ENCODE results near the gene PLA2G2F.

Gene PLA2G2F

GRCh38 chr1:20138961-20139550, at the start of gene PLA2G2F:
PLA2G2F (plus strand) TSS chr1:20139323; CDS start chr1:20139428, 105 bp downstream.
- ATAC-seq (no peak), DNase-seq (no peak)
- H3K9me3 Mint-ChIP-seq, result no peaks in the 10 kb centered on the region
- no peak within 1 kb of the TSS for H3K4me3 Mint-ChIP-seq
- no peaks in the 10 kb centered on the region for H3K4me1 Mint-ChIP-seq
- peak within 1 kb of the TSS; percentile 53 to 62 for H3K27ac Mint-ChIP-seq
- H3K27me3 Mint-ChIP-seq, result peaks cover 10% of the 10 kb centered on the region

GRCh38 chr1:20089328-20090077, 49.6 kb upstream of the PLA2G2F start:
- no peak overlapping the region for H3K27ac Mint-ChIP-seq
- no peak overlapping the region for H3K4me3 Mint-ChIP-seq
- H3K4me1 Mint-ChIP-seq, result no peaks in the 10 kb centered on the region
- ATAC-seq (no peak), DNase-seq (no peak)
- H3K27me3 Mint-ChIP-seq, result peaks cover 29% of the 10 kb centered on the region
- H3K9me3 Mint-ChIP-seq, result no peaks in the 10 kb centered on the region

- no peak for ATAC-seq
- Mint-ChIP-seq H3K4me1 (no peaks in the 10 kb centered on the region), H3K27ac (no peak overlapping the region), H3K9me3 (no peaks in the 10 kb centered on the region), H3K27me3 (peaks cover 35% of the 10 kb centered on the region), H3K4me3 (no peak overlapping the region)
- DNase-seq, result no peak
Measured at GRCh38 chr1:20090119-20090518, 49.0 kb upstream of the PLA2G2F start.

- Mint-ChIP-seq H3K4me3 (no peak overlapping the region), H3K4me1 (no peaks in the 10 kb centered on the region), H3K27me3 (peaks cover 39% of the 10 kb centered on the region), H3K27ac (no peak overlapping the region), H3K9me3 (no peaks in the 10 kb centered on the region)
- DNase-seq (no peak), ATAC-seq (no peak)
Measured at GRCh38 chr1:20090641-20091040, 48.5 kb upstream of the PLA2G2F start.

GRCh38 chr1:20093303-20093702, 45.8 kb upstream of the PLA2G2F start:
- Mint-ChIP-seq H3K27ac (no peak overlapping the region), H3K27me3 (peaks cover 39% of the 10 kb centered on the region), H3K4me1 (no peaks in the 10 kb centered on the region), H3K9me3 (no peaks in the 10 kb centered on the region), H3K4me3 (no peak overlapping the region)
- ATAC-seq (no peak), DNase-seq (no peak)

- Mint-ChIP-seq H3K27ac (no peak overlapping the region), H3K4me3 (no peak overlapping the region), H3K9me3 (no peaks in the 10 kb centered on the region), H3K27me3 (peaks cover 39% of the 10 kb centered on the region), H3K4me1 (no peaks in the 10 kb centered on the region)
- ATAC-seq (no peak), DNase-seq (no peak)
Measured at GRCh38 chr1:20093940-20094391, 45.2 kb upstream of the PLA2G2F start.

GRCh38 chr1:20095564-20096434, 43.3 kb upstream of the PLA2G2F start:
- no peak overlapping the region for H3K4me3 Mint-ChIP-seq
- ATAC-seq, result no peak
- no peaks in the 10 kb centered on the region for H3K4me1 Mint-ChIP-seq
- no peaks in the 10 kb centered on the region for H3K9me3 Mint-ChIP-seq
- DNase-seq, result no peak
- H3K27ac Mint-ChIP-seq, result no peak overlapping the region
- peaks cover 32% of the 10 kb centered on the region for H3K27me3 Mint-ChIP-seq

- no peak overlapping the region for H3K27ac Mint-ChIP-seq
- H3K4me1 Mint-ChIP-seq, result no peaks in the 10 kb centered on the region
- H3K27me3 Mint-ChIP-seq, result peaks cover 24% of the 10 kb centered on the region
- H3K9me3 Mint-ChIP-seq, result no peaks in the 10 kb centered on the region
- DNase-seq (no peak), ATAC-seq (no peak)
- H3K4me3 Mint-ChIP-seq, result no peak overlapping the region
Measured at GRCh38 chr1:20096840-20097447, 42.2 kb upstream of the PLA2G2F start.

GRCh38 chr1:20099533-20099932, 39.6 kb upstream of the PLA2G2F start:
- Mint-ChIP-seq H3K27ac (no peak overlapping the region), H3K9me3 (no peaks in the 10 kb centered on the region), H3K4me1 (no peaks in the 10 kb centered on the region), H3K4me3 (no peak overlapping the region), H3K27me3 (peaks cover 19% of the 10 kb centered on the region)
- ATAC-seq (no peak), DNase-seq (no peak)

GRCh38 chr1:20100632-20101355, 38.3 kb upstream of the PLA2G2F start:
- DNase-seq (peak; percentile 19 to 20), ATAC-seq (peak; percentile 74)
- no peaks in the 10 kb centered on the region for H3K9me3 Mint-ChIP-seq
- H3K4me1 Mint-ChIP-seq, result no peaks in the 10 kb centered on the region
- H3K4me3 Mint-ChIP-seq, result no peak overlapping the region
- H3K27ac Mint-ChIP-seq, result no peak overlapping the region
- peaks cover 9% of the 10 kb centered on the region for H3K27me3 Mint-ChIP-seq

- no peaks in the 10 kb centered on the region for H3K4me1 Mint-ChIP-seq
- H3K9me3 Mint-ChIP-seq, result no peaks in the 10 kb centered on the region
- H3K4me3 Mint-ChIP-seq, result no peak overlapping the region
- no peak overlapping the region for H3K27ac Mint-ChIP-seq
- DNase-seq, result no peak
- peak; percentile 67 for ATAC-seq
- peaks cover 19% of the 10 kb centered on the region for H3K27me3 Mint-ChIP-seq
Measured at GRCh38 chr1:20102875-20103274, 36.2 kb upstream of the PLA2G2F start.

GRCh38 chr1:20105856-20106255, 33.3 kb upstream of the PLA2G2F start:
- no peaks in the 10 kb centered on the region for H3K4me1 Mint-ChIP-seq
- H3K27ac Mint-ChIP-seq, result no peak overlapping the region
- no peaks in the 10 kb centered on the region for H3K9me3 Mint-ChIP-seq
- no peak for ATAC-seq
- H3K4me3 Mint-ChIP-seq, result no peak overlapping the region
- H3K27me3 Mint-ChIP-seq, result peaks cover 31% of the 10 kb centered on the region
- no peak for DNase-seq

GRCh38 chr1:20107351-20107750, 31.8 kb upstream of the PLA2G2F start:
- no peaks in the 10 kb centered on the region for H3K9me3 Mint-ChIP-seq
- ATAC-seq, result no peak
- peaks cover 33% of the 10 kb centered on the region for H3K27me3 Mint-ChIP-seq
- H3K4me1 Mint-ChIP-seq, result no peaks in the 10 kb centered on the region
- no peak for DNase-seq
- H3K27ac Mint-ChIP-seq, result no peak overlapping the region
- H3K4me3 Mint-ChIP-seq, result no peak overlapping the region

GRCh38 chr1:20107796-20108195, 31.3 kb upstream of the PLA2G2F start:
- no peaks in the 10 kb centered on the region for H3K4me1 Mint-ChIP-seq
- H3K9me3 Mint-ChIP-seq, result no peaks in the 10 kb centered on the region
- peaks cover 38% of the 10 kb centered on the region for H3K27me3 Mint-ChIP-seq
- no peak overlapping the region for H3K4me3 Mint-ChIP-seq
- no peak for DNase-seq
- H3K27ac Mint-ChIP-seq, result no peak overlapping the region
- no peak for ATAC-seq
